Stimulated activated naive B cell treated with anti-CD40 and anti-IgM and Interleukin-4, amounts not matched to agents 10 μg/mL and 1 μg/mL and 100 μg/mL, for 72 hours (primary cell): ENCODE data around the gene TMX2.
"Not testable (repeated sequence)": the region's sequence is repeated elsewhere in the genome, so short reads cannot be mapped to it uniquely, and the experiment has no call there.

ENCODE experiments used
- ATAC-seq, 2 donors: fragments of 150-1000 bp; cut with Tn5 transposase; replicated peaks; 2 replicates each; pipeline ENCODE4 v1.10.0; 2021; ENCODE audit warnings: moderate library complexity in 1 of 2
- DNase-seq: peaks from one replicate; pipeline ENCODE4 v3.0.0; 2021
- H3K27ac Mint-ChIP-seq: one replicate; pipeline ENCODE4 v1.8.0; 2022; ENCODE audit warnings: mild to moderate bottlenecking, mixed read lengths
- H3K27me3 Mint-ChIP-seq, 2 donors: one replicate each; pipeline ENCODE4 v1.8.0; 2022; ENCODE audit warnings: mixed read lengths in 2 of 2
- H3K36me3 Mint-ChIP-seq, 2 donors: one replicate each; pipeline ENCODE4 v1.8.0; 2022; ENCODE audit warnings: mixed read lengths in 2 of 2, mild to moderate bottlenecking in 1 of 2
- H3K4me1 Mint-ChIP-seq, 2 donors: one replicate each; pipeline ENCODE4 v1.8.0; 2022; ENCODE audit warnings: mixed read lengths in 2 of 2, mild to moderate bottlenecking in 1 of 2
- H3K4me3 Mint-ChIP-seq, 2 donors: one replicate each; pipeline ENCODE4 v1.8.0; 2022; ENCODE audit warnings: mild to moderate bottlenecking in 2 of 2, mixed read lengths in 2 of 2, moderate library complexity in 1 of 2
- H3K9me3 Mint-ChIP-seq, 2 donors: one replicate each; pipeline ENCODE4 v1.8.0; 2022; ENCODE audit warnings: mixed read lengths in 2 of 2, mild to moderate bottlenecking in 1 of 2

TMX2 gene

DNA sequence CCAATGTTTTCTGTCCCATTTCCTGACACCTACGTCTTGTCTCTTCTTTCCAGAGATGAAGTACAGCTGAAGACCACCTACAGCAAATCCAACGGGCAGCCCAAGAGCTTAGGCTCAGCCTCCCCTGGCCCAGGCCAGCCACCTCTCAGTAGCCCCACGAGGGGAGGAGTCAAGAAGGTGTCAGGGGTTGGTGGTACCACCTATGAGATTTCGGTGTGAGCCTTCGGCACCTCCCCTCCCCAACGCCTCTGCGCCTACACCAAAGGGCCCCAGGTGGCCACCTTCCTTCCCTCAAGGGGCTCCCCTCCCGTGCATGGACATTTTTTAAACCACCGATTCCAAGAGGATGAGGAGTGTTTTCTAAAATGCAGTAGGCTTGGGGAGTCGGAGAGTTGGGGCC, 12.6 kb upstream of the TMX2 start:
- ATAC-seq, result no peak

GRCh38 chr11:57700425-57700824, 12.0 kb upstream of the TMX2 start:
- ATAC-seq (no peak), DNase-seq (no peak)
- Mint-ChIP-seq H3K27me3 (no peaks in the 10 kb centered on the region), H3K4me1 (no peaks in the 10 kb centered on the region), H3K9me3 (no peaks in the 10 kb centered on the region), H3K27ac (peak overlapping the region; percentile 72), H3K4me3 (no peak overlapping the region), H3K36me3 (peaks cover 33 to 43% of the 10 kb centered on the region in 2 donors)

More for the DNA sequence above, 12.6 kb upstream of the TMX2 start:
- Mint-ChIP-seq H3K4me3 (no peak overlapping the region), H3K36me3 (peaks cover 34 to 40% of the 10 kb centered on the region in 2 donors), H3K27ac (peak overlapping the region; percentile 5), H3K27me3 (no peaks in the 10 kb centered on the region), H3K4me1 (no peaks in the 10 kb centered on the region), H3K9me3 (no peaks in the 10 kb centered on the region)
- DNase-seq, result no peak

GRCh38 chr11:57703341-57703740, 9.1 kb upstream of the TMX2 start:
- Mint-ChIP-seq H3K36me3 (peaks cover 20 to 34% of the 10 kb centered on the region in 2 donors), H3K27ac (peak overlapping the region; percentile 20), H3K4me1 (peaks cover 2 to 3% of the 10 kb centered on the region in 2 donors), H3K9me3 (no peaks in the 10 kb centered on the region), H3K27me3 (no peaks in the 10 kb centered on the region), H3K4me3 (no peak overlapping the region)
- DNase-seq (no peak), ATAC-seq (no peak)

DNA sequence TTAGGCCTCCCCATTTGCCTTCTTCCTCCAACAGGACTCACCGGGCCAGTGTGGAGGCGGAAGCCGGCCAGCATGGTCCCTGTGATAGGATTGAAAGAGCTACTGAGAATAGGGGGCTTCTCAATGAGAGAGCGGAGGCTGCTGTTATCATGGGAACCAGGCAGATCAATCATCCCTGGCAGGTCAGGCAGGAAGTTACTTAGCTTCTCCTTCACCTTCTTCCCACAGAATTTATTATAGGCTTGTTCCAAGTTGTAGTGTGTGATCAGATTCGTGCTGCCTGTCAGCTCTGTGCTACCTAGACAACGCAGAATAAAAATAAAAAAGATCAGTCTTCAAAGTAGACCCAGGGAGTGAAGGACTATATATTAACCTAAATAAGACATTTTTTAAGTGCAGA, 7.5 kb upstream of the TMX2 start:
- H3K4me3 Mint-ChIP-seq, result no peak overlapping the region
- DNase-seq, result no peak
- peaks cover 18 to 26% of the 10 kb centered on the region in 2 donors for H3K36me3 Mint-ChIP-seq
- H3K9me3 Mint-ChIP-seq, result no peaks in the 10 kb centered on the region
- H3K4me1 Mint-ChIP-seq, result peaks cover 7 to 14% of the 10 kb centered on the region in 2 donors
- no peak for ATAC-seq
- H3K27me3 Mint-ChIP-seq, result no peaks in the 10 kb centered on the region
- H3K27ac Mint-ChIP-seq, result no peak overlapping the region

DNA sequence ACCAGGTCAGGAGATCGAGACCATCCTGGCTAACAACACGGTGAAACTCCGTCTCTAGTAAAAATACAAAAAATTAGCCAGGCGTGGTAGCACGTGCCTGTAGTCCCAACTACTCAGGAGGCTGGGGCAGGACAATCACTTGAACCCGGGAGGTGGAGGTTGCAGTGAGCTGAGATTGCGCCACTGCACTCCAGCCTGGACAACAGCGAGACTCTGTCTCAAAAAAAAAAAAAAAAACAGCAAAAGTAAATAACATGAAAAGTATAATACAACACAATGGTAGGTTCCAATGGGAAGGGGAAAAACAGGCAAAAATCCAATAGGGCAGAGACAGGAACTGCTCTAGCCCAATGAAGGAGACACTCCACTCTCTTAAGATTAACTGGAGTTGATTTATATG, 7.0 kb upstream of the TMX2 start:
- not testable (repeated sequence) for DNase-seq, H3K27ac Mint-ChIP-seq, ATAC-seq, H3K27me3 Mint-ChIP-seq, H3K9me3 Mint-ChIP-seq, H3K4me3 Mint-ChIP-seq
- Mint-ChIP-seq H3K36me3 (peaks cover 17 to 22% of the 10 kb centered on the region in 2 donors), H3K4me1 (peaks cover 10 to 19% of the 10 kb centered on the region in 2 donors)

DNA sequence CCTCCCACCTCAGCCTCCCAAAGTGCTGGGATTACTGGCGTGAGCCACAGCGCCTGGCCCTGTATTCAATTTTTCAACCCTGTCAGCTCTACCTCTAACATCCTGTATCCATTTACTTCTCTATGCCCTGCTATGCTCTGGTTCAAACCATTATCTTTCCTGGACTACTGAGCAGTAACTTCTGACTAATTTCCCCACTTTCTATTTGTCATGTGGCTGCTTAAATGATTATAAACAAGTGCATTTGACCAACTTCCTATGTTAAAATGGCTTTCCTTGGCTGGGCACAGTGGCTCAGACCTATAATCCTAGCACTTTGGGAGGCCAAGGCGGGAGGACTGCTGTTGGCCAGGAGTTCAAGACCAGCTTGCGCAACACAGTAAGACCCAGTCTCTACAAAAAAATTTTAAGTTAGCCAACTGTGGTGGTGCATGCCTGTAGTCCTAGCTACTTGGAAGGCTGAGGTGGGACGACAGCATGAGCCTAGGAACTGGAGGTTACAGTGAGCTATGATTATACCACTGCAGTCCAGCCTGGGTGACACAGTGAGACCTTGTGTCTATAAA, 2.5 kb upstream of the TMX2 start:
- Mint-ChIP-seq H3K9me3 (no peaks in the 10 kb centered on the region), H3K27me3 (no peaks in the 10 kb centered on the region), H3K36me3 (peaks cover 14 to 16% of the 10 kb centered on the region in 2 donors), H3K4me1 (peaks cover 27 to 40% of the 10 kb centered on the region in 2 donors), H3K4me3 (no peak overlapping the region), H3K27ac (no peak overlapping the region)
- DNase-seq, result no peak
- ATAC-seq, result no peak

GRCh38 chr11:57711414-57712255, 758 bp upstream of the TMX2 start, which contains the start of gene MED19:
Gene MED19 (minus strand): TSS chr11:57712215. CDS start chr11:57712179, 36 bp downstream.
- Mint-ChIP-seq H3K27me3 (no peaks in the 10 kb centered on the region), H3K9me3 (no peaks in the 10 kb centered on the region), H3K36me3 (peaks cover 12 to 14% of the 10 kb centered on the region in 2 donors), H3K4me1 (peaks cover 27 to 40% of the 10 kb centered on the region in 2 donors), H3K4me3 (peak within 1 kb of the TSS; percentile 91 to 99), H3K27ac (peak within 1 kb of the TSS; percentile 99)
- peak; percentile 63 to 65 for ATAC-seq
- peak; percentile 72 for DNase-seq

DNA sequence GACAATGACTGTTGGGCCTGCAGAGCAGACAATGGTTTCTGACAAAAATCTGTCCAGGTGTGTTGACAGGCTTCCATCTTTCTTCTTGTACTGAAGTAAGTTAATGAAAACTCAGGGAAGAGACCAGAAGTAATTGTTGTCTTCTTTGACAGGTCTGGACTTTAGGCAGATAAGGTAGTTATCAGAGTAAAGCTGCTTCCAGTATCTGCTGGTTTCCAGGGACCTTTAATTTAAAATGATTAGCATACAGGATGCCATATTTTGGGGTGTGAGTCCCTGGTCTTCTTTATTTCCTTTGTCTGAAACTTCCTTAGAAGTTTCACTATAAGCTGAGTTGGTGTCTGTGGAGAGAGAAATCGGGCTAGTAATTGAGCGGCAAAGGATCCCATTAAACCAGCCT, 1.4 kb downstream of the TMX2 start:
- Mint-ChIP-seq H3K27ac (peak overlapping the region; percentile 37), H3K27me3 (no peaks in the 10 kb centered on the region), H3K4me1 (peaks cover 22 to 33% of the 10 kb centered on the region in 2 donors), H3K9me3 (no peaks in the 10 kb centered on the region), H3K4me3 (peak overlapping the region; percentile 91 to 99), H3K36me3 (peaks cover 19 to 23% of the 10 kb centered on the region in 2 donors)
- DNase-seq (no peak), ATAC-seq (no peak)

DNA sequence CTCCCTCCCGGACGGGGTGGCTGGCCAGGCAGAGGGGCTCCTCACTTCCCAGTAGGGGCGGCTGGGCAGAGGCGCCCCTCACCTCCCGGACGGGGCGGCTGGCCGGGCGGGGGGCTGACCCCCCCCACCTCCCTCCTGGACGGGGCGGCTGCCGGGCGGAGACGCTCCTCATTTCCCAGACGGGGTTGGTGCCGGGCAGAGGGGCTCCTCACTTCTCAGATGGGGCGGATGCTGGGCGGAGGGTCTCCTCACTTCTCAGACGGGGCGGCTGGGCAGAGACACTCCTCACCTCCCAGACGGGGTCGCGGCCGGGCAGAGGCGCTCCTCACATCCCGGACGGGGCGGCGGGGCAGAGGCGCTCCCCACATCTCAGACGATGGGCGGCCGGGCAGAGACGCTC, 4.3 kb downstream of the TMX2 start:
- not testable (repeated sequence) for H3K27me3 Mint-ChIP-seq, H3K9me3 Mint-ChIP-seq, H3K27ac Mint-ChIP-seq, DNase-seq, H3K4me3 Mint-ChIP-seq, ATAC-seq
- Mint-ChIP-seq H3K36me3 (peaks cover 16 to 31% of the 10 kb centered on the region in 2 donors), H3K4me1 (peaks cover 11 to 15% of the 10 kb centered on the region in 2 donors)

- DNase-seq (no peak), ATAC-seq (no peak)
- Mint-ChIP-seq H3K9me3 (no peaks in the 10 kb centered on the region), H3K27me3 (no peaks in the 10 kb centered on the region), H3K4me3 (no peak overlapping the region), H3K4me1 (peaks cover 0 to 9% of the 10 kb centered on the region in 2 donors), H3K36me3 (peaks cover 10 to 18% of the 10 kb centered on the region in 2 donors), H3K27ac (no peak overlapping the region)
Measured at GRCh38 chr11:57727185-57727584, 14.8 kb downstream of the TMX2 start.

GRCh38 chr11:57728829-57729228, 16.4 kb downstream of the TMX2 start:
- Mint-ChIP-seq H3K9me3 (no peaks in the 10 kb centered on the region), H3K27me3 (no peaks in the 10 kb centered on the region), H3K4me1 (peaks cover 0 to 10% of the 10 kb centered on the region in 2 donors), H3K4me3 (no peak overlapping the region), H3K36me3 (peaks cover 6 to 16% of the 10 kb centered on the region in 2 donors), H3K27ac (no peak overlapping the region)
- ATAC-seq, result no peak
- DNase-seq, result no peak

DNA sequence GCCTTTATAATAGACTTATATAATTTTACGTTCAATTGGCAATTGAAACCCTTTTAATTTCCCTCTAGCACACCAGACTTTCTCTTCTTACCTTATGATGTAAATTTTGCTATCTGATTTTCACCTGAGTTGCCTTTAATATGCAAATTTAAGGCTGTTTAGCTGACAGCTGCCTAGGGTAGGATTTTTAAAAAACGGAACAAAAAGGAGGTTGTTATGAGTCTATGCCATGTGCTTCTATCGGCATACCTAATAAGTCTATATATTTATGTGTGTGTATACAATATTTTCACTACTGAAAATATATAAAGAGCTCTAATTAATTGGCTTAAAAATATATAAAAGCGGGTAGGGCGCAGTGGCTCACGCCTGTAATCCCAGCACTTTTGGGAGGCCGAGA, 17.1 kb downstream of the TMX2 start:
- Mint-ChIP-seq H3K4me1 (peaks cover 0 to 10% of the 10 kb centered on the region in 2 donors), H3K4me3 (no peak overlapping the region), H3K27ac (no peak overlapping the region), H3K36me3 (peaks cover 10 to 18% of the 10 kb centered on the region in 2 donors), H3K9me3 (no peaks in the 10 kb centered on the region), H3K27me3 (no peaks in the 10 kb centered on the region)
- no peak for DNase-seq
- ATAC-seq, result no peak

- H3K27ac Mint-ChIP-seq, result no peak overlapping the region
- H3K27me3 Mint-ChIP-seq, result no peaks in the 10 kb centered on the region
- H3K36me3 Mint-ChIP-seq, result peaks cover 15 to 37% of the 10 kb centered on the region in 2 donors
- peaks cover 0 to 9% of the 10 kb centered on the region in 2 donors for H3K4me1 Mint-ChIP-seq
- no peak overlapping the region for H3K4me3 Mint-ChIP-seq
- ATAC-seq (no peak), DNase-seq (no peak)
- H3K9me3 Mint-ChIP-seq, result no peaks in the 10 kb centered on the region
Measured at GRCh38 chr11:57732661-57733060, 20.3 kb downstream of the TMX2 start.

DNA sequence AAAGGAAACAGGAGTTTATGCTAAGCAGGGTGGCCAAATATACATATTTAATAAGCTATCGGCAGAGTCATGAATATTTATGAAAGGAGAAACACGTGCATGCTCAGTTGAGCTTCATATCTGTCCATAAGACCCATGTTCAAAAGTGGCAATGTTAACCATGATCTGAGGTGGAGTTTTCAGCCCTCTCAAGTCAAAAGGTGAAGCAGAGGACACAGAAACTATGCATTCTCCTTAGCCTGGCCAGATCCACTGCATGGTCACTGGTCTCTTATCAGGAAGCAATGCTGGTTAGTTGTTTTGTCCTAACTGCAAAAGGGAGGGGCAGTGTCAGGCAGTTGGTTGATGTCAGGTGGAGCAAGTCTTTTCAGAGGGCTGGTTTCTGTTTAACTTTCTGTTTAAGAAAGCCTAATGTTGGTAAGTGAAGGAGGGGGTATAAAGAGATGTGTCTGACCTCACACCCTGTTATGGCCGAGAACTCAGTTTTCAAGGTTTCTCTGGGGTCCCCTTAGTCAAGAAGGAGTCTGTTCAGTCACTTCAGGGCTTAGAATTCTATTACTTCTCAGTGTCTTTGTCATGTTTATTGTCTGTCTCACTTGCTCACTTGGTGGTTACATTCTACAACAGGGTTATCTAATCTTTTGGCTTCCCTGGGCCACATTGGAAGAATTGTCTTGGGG, 23.4 kb downstream of the TMX2 start:
- no peak for DNase-seq
- Mint-ChIP-seq H3K36me3 (peaks cover 17 to 44% of the 10 kb centered on the region in 2 donors), H3K4me1 (peaks cover 0 to 5% of the 10 kb centered on the region in 2 donors), H3K27ac (no peak overlapping the region), H3K9me3 (no peaks in the 10 kb centered on the region), H3K27me3 (no peaks in the 10 kb centered on the region), H3K4me3 (no peak overlapping the region)
- no peak for ATAC-seq
